CD4-positive, CD25-positive, alpha-beta regulatory T cell (primary cell): ENCODE results near the gene LGR4. TPM values are rescaled to one million over a fixed set of nuclear protein-coding genes. Genes with fewer than 3 reads are reported as not detected.

Experiments used
- ATAC-seq, 2 donors: fragments of 150-1000 bp; cut with Tn5 transposase; one replicate each; pipeline ENCODE4 v1.10.0; 2021; ENCODE audit warnings: low read depth in 2 of 2, moderate number of reproducible peaks in 2 of 2, moderate library complexity in 1 of 2
- DNase-seq, 3 donors: peaks; one replicate each; pipeline versions ENCODE4 v3.0.0 to v3.0.0-alpha.2; 2012 to 2022; ENCODE audit warnings: mixed read lengths in 1 of 3
- H3K27ac ChIP-seq: one replicate; pipeline ENCODE4 v1.7.0; 2013; ENCODE audit warnings: mild to moderate bottlenecking, low read length; ENCODE audit not compliant: insufficient read depth, poor library complexity, severe bottlenecking
- H3K27me3 ChIP-seq: one replicate; pipeline ENCODE4 v1.7.0; 2013; ENCODE audit warnings: low read length; ENCODE audit not compliant: control insufficient read depth, insufficient read depth
- H3K36me3 ChIP-seq: one replicate; pipeline ENCODE4 v1.7.0; 2013; ENCODE audit warnings: mild to moderate bottlenecking, low read length, moderate library complexity; ENCODE audit not compliant: control insufficient read depth, insufficient read depth
- H3K4me1 ChIP-seq: 2 replicates; pipeline ENCODE4 v1.7.0; 2013; ENCODE audit warnings: mild to moderate bottlenecking, low read length; ENCODE audit not compliant: insufficient read depth, control insufficient read depth, poor library complexity, severe bottlenecking
- H3K4me3 ChIP-seq: one replicate; pipeline ENCODE4 v1.7.0; 2013; ENCODE audit warnings: low read depth, mild to moderate bottlenecking, low read length, moderate library complexity
- H3K9me3 ChIP-seq, 2 experiments: 1 replicate in 1 of 2; 2 replicates in 1 of 2; pipeline ENCODE4 v1.7.0; 2013; ENCODE audit warnings: low read length in 2 of 2, mild to moderate bottlenecking in 1 of 2, moderate library complexity in 1 of 2; ENCODE audit not compliant: control insufficient read depth in 2 of 2
- H3K27ac Mint-ChIP-seq, 3 donors: one replicate each; pipeline ENCODE4 v1.8.0; 2020 to 2022; ENCODE audit warnings: mild to moderate bottlenecking in 3 of 3, mixed read lengths in 3 of 3, moderate library complexity in 2 of 3
- H3K27me3 Mint-ChIP-seq: one replicate; pipeline ENCODE4 v1.8.0; 2022; ENCODE audit warnings: mild to moderate bottlenecking, mixed read lengths
- H3K36me3 Mint-ChIP-seq: one replicate; pipeline ENCODE4 v1.8.0; 2020; ENCODE audit warnings: mixed read lengths
- H3K4me1 Mint-ChIP-seq, 4 donors: one replicate each; pipeline ENCODE4 v1.8.0; 2020 to 2022; ENCODE audit warnings: mixed read lengths in 4 of 4, mild to moderate bottlenecking in 1 of 4
- H3K4me3 Mint-ChIP-seq, 4 donors: one replicate each; pipeline ENCODE4 v1.8.0; 2020 to 2022; ENCODE audit warnings: mild to moderate bottlenecking in 4 of 4, mixed read lengths in 4 of 4, moderate library complexity in 3 of 4
- H3K9me3 Mint-ChIP-seq, 7 donors: one replicate each; pipeline ENCODE4 v1.8.0; 2020 to 2022; ENCODE audit warnings: mixed read lengths in 7 of 7, mild to moderate bottlenecking in 3 of 7, moderate library complexity in 2 of 7
- polyA plus RNA-seq, 4 donors: library from polyadenylated mRNA; unstranded; fragments of 300-500 nt; fragmentation: Illumina TruSeq; gene quantifications; one replicate each; pipeline ENCODE4 v1.2.3, GENCODE V29; 2021
- total RNA-seq: library from RNA; stranded (reverse); gene quantifications from one replicate; pipeline ENCODE4 v1.2.3, GENCODE V29; 2022

LGR4 gene
- total and polyA plus RNA-seq, 5 donors from 2014 or later: 0.27 to 2.7 (median 0.45) TPM; not detected in 1

DNA sequence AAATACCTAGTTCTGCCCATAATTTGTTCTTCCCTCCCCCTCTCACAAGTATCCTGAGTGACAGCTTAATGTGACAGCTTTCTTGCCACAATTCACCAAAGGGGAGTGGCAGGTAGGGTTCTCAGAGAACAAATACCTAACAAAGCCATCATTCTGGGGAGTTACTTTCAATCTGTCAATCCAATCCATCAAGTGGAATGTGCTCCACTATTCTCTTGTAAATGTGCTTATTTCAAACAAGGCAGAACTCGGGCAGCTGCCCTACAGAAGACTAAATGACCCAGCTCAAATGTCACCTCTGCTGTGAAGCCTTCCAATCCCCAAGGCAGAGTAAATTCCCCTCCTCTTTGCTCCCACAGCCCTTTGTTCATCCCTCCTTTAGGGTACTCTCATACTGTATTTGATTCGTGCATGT is 27.8 kb downstream of the LGR4 start:
- Histone ChIP-seq H3K27me3 (peaks cover 2% of the 10 kb centered on the region), H3K27ac (no peak overlapping the region), H3K4me3 (no peak overlapping the region), H3K9me3 (no peaks in the 10 kb centered on the region), H3K36me3 (no peaks in the 10 kb centered on the region), H3K4me1 (no peaks in the 10 kb centered on the region)
- no peak overlapping the region for H3K27ac Mint-ChIP-seq
- DNase-seq: no peak
- no peak overlapping the region for H3K4me3 Mint-ChIP-seq
- H3K9me3 Mint-ChIP-seq: peaks cover 0 to 2% (median 0%) of the 10 kb centered on the region in 7 donors
- peaks cover 13% of the 10 kb centered on the region for H3K27me3 Mint-ChIP-seq
- peaks cover 5% of the 10 kb centered on the region for H3K36me3 Mint-ChIP-seq
- ATAC-seq: no peak
- no peaks in the 10 kb centered on the region for H3K4me1 Mint-ChIP-seq

DNA sequence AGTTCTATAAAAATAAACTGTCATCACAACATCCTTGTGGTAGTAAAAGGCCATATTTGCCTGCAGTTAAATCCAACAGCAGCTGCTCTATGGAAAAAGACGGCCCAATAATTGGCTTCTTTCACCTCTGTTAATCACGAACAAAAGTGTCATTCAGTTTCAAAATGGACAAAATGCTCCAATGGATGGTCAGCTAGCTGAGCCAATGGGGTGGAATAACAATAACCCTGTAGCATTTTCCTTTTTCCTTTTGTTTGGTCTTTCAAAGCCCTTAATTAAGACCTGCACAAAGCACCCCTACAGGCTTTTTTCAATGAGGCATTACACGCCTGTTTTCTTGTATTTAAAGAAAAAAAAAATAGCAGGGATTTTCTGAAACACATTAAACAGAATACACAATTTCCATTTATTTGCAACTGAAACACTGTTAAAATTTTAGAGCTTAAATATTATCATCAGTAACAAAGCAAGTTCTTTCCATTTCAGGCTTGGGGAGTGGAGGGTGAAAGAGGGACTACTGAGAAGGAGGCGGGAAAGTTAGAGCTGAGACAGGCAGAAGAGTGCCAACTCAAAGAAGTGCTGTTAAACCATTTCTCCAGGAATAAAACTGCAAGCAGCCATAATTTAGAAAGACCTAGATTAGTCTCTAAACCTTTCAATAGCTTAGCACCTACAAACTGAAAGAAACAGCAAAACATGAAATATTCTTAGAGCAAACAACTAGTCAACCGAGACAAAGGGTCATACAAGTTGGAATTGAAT is 28.7 kb downstream of the LGR4 start:
- no peaks in the 10 kb centered on the region for H3K36me3 ChIP-seq
- Mint-ChIP-seq H3K36me3 (peaks cover 5% of the 10 kb centered on the region), H3K4me1 (no peaks in the 10 kb centered on the region), H3K4me3 (no peak overlapping the region), H3K27me3 (peaks cover 18% of the 10 kb centered on the region), H3K27ac (no peak overlapping the region), H3K9me3 (peaks cover 0 to 2% (median 0%) of the 10 kb centered on the region in 7 donors)
- no peak overlapping the region for H3K4me3 ChIP-seq
- H3K4me1 ChIP-seq: no peaks in the 10 kb centered on the region
- no peak for ATAC-seq
- H3K9me3 ChIP-seq: no peaks in the 10 kb centered on the region
- peaks cover 2% of the 10 kb centered on the region for H3K27me3 ChIP-seq
- no peak overlapping the region for H3K27ac ChIP-seq
- DNase-seq: no peak

- Mint-ChIP-seq H3K27ac (no peak overlapping the region), H3K9me3 (peaks cover 0 to 2% (median 0%) of the 10 kb centered on the region in 7 donors), H3K4me1 (no peaks in the 10 kb centered on the region), H3K4me3 (no peak overlapping the region), H3K27me3 (peaks cover 19% of the 10 kb centered on the region), H3K36me3 (peaks cover 5% of the 10 kb centered on the region)
- Histone ChIP-seq H3K4me1 (no peaks in the 10 kb centered on the region), H3K27ac (no peak overlapping the region), H3K36me3 (no peaks in the 10 kb centered on the region), H3K27me3 (peaks cover 2% of the 10 kb centered on the region), H3K9me3 (no peaks in the 10 kb centered on the region), H3K4me3 (no peak overlapping the region)
- ATAC-seq (no peak), DNase-seq (no peak)
Observed at GRCh38 chr11:27443227-27443626, 29.4 kb downstream of the LGR4 start.

GRCh38 chr11:27440090-27440489 is 32.5 kb downstream of the LGR4 start:
- H3K4me3 Mint-ChIP-seq: no peak overlapping the region
- peaks cover 0 to 2% (median 0%) of the 10 kb centered on the region in 7 donors for H3K9me3 Mint-ChIP-seq
- Histone ChIP-seq H3K9me3 (no peaks in the 10 kb centered on the region), H3K4me1 (no peaks in the 10 kb centered on the region), H3K27me3 (peaks cover 2% of the 10 kb centered on the region), H3K36me3 (no peaks in the 10 kb centered on the region), H3K4me3 (no peak overlapping the region), H3K27ac (no peak overlapping the region)
- H3K27ac Mint-ChIP-seq: no peak overlapping the region
- H3K36me3 Mint-ChIP-seq: peaks cover 5% of the 10 kb centered on the region
- ATAC-seq (no peak), DNase-seq (no peak)
- peaks cover 23% of the 10 kb centered on the region for H3K27me3 Mint-ChIP-seq
- H3K4me1 Mint-ChIP-seq: no peaks in the 10 kb centered on the region

GRCh38 chr11:27438595-27438981 is 34.0 kb downstream of the LGR4 start:
- Mint-ChIP-seq H3K9me3 (peaks cover 0 to 4% (median 0%) of the 10 kb centered on the region in 7 donors), H3K4me3 (no peak overlapping the region), H3K4me1 (no peaks in the 10 kb centered on the region), H3K36me3 (peaks cover 5% of the 10 kb centered on the region), H3K27ac (no peak overlapping the region), H3K27me3 (peaks cover 18% of the 10 kb centered on the region)
- Histone ChIP-seq H3K9me3 (no peaks in the 10 kb centered on the region), H3K36me3 (no peaks in the 10 kb centered on the region), H3K4me3 (no peak overlapping the region), H3K27ac (no peak overlapping the region), H3K27me3 (no peaks in the 10 kb centered on the region), H3K4me1 (no peaks in the 10 kb centered on the region)
- ATAC-seq (no peak), DNase-seq (no peak)

DNA sequence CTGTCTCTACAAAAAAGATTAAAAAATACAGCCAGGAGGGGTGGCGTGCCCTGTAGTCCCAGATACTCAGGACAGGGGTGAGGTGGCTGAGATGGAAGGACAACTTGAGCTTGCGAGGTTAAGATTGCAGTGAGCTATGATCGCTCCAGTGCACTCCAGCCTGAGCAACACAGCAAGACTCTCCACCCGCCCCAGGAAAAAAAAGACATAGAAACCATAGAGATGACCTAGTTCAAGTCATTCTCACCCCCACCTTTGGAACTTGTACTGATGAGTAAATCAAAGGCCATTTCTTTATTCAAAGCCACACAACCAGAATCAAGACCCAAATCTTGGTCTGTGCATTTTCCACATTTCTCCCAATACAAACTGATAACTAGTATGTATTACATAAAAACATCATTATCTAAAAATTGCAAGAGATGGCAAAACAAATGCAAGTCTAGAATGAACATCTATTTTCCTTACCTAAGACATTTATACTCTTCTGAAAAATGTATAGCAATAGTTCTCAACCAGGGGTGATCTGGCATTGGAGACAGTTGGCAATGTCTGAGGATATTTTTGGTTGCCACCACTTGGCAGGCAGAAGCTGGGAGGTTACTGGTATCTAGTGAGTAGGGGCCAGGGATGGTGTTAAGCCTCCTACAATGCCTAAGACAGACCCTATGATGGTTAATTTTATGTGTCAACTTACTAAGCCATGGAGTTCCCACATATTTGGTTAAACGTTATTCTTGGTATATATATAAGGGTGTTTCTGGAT is 34.6 kb downstream of the LGR4 start:
- Histone ChIP-seq H3K4me3 (no peak overlapping the region), H3K4me1 (no peaks in the 10 kb centered on the region), H3K36me3 (no peaks in the 10 kb centered on the region), H3K9me3 (no peaks in the 10 kb centered on the region), H3K27ac (no peak overlapping the region), H3K27me3 (no peaks in the 10 kb centered on the region)
- Mint-ChIP-seq H3K4me1 (no peaks in the 10 kb centered on the region), H3K9me3 (peaks cover 0 to 4% (median 0%) of the 10 kb centered on the region in 7 donors), H3K36me3 (peaks cover 5% of the 10 kb centered on the region), H3K27me3 (peaks cover 18% of the 10 kb centered on the region), H3K4me3 (no peak overlapping the region), H3K27ac (no peak overlapping the region)
- ATAC-seq (no peak), DNase-seq (no peak)

- Histone ChIP-seq H3K4me1 (no peaks in the 10 kb centered on the region), H3K4me3 (no peak overlapping the region), H3K27me3 (no peaks in the 10 kb centered on the region), H3K27ac (no peak overlapping the region), H3K9me3 (no peaks in the 10 kb centered on the region), H3K36me3 (no peaks in the 10 kb centered on the region)
- H3K4me1 Mint-ChIP-seq: no peaks in the 10 kb centered on the region
- H3K27me3 Mint-ChIP-seq: peaks cover 18% of the 10 kb centered on the region
- no peak overlapping the region for H3K27ac Mint-ChIP-seq
- DNase-seq (no peak), ATAC-seq (no peak)
- H3K4me3 Mint-ChIP-seq: no peak overlapping the region
- H3K36me3 Mint-ChIP-seq: peaks cover 5% of the 10 kb centered on the region
- peaks cover 0 to 4% (median 0%) of the 10 kb centered on the region in 7 donors for H3K9me3 Mint-ChIP-seq
Observed at GRCh38 chr11:27436916-27437315, 35.7 kb downstream of the LGR4 start.
